Mesenchymal stem cell (in vitro differentiated cells and primary cell): ENCODE data around the gene MFAP2.
A peak's percentile ranks its signal among the peaks of the same experiment; 100 is the strongest.
"Not testable (repeated sequence)": the region's sequence is repeated elsewhere in the genome, so short reads cannot be mapped to it uniquely, and the experiment has no call there.

Experiments used
- DNase-seq: peaks from one replicate; pipeline ENCODE4 v3.0.0-alpha.2; 2013
- H2AFZ ChIP-seq: one replicate; pipeline ENCODE4 v1.6.1; 2013; ENCODE audit warnings: low read depth, mild to moderate bottlenecking, control low read depth, inconsistent platforms, low read length, moderate library complexity
- H2AK5ac ChIP-seq: 2 replicates; pipeline ENCODE4 v1.6.1; 2013; ENCODE audit warnings: low read length, moderate library complexity, mild to moderate bottlenecking, inconsistent platforms; ENCODE audit not compliant: severe bottlenecking
- H2BK120ac ChIP-seq: one replicate; pipeline ENCODE4 v1.6.1; 2013; ENCODE audit warnings: low read depth, mild to moderate bottlenecking, inconsistent platforms, low read length, moderate library complexity
- H2BK12ac ChIP-seq, 2 experiments: one replicate each; pipeline ENCODE4 v1.6.1; 2013; ENCODE audit warnings: inconsistent platforms in 2 of 2, low read length in 2 of 2, mild to moderate bottlenecking in 2 of 2, moderate library complexity in 2 of 2, control low read depth in 1 of 2
- H2BK15ac ChIP-seq: one replicate; pipeline ENCODE4 v1.6.1; 2013; ENCODE audit warnings: mild to moderate bottlenecking, low read depth, inconsistent platforms; ENCODE audit not compliant: poor library complexity, severe bottlenecking
- H2BK5ac ChIP-seq: 2 replicates; pipeline ENCODE4 v1.6.1; 2013; ENCODE audit warnings: low read depth, mild to moderate bottlenecking, low read length, control low read depth, inconsistent platforms; ENCODE audit not compliant: poor library complexity, severe bottlenecking
- H3K14ac ChIP-seq, 2 experiments: one replicate each; pipeline ENCODE4 v1.6.1; 2013; ENCODE audit warnings: inconsistent platforms in 2 of 2, low read length in 2 of 2, control low read depth in 1 of 2, mild to moderate bottlenecking in 1 of 2, moderate library complexity in 1 of 2
- H3K18ac ChIP-seq, 2 experiments: one replicate each; pipeline ENCODE4 v1.6.1; 2013; ENCODE audit warnings: inconsistent platforms in 2 of 2, low read length in 2 of 2, control low read depth in 1 of 2, low read depth in 1 of 2, mild to moderate bottlenecking in 1 of 2
- H3K23ac ChIP-seq, 2 experiments: one replicate each; pipeline ENCODE4 v1.6.1; 2013; ENCODE audit warnings: inconsistent platforms in 2 of 2, low read length in 2 of 2, mild to moderate bottlenecking in 2 of 2, moderate library complexity in 2 of 2, control low read depth in 1 of 2
- H3K27ac ChIP-seq: 2 replicates; pipeline ENCODE4 v1.5.1; 2013; ENCODE audit warnings: mild to moderate bottlenecking, moderate library complexity, low read length, control low read depth, inconsistent platforms; ENCODE audit not compliant: poor library complexity, severe bottlenecking
- H3K27me3 ChIP-seq, 2 experiments: 2 replicates each; pipeline versions ENCODE4 v1.6.1 to v1.7.0; 2013; ENCODE audit warnings: low read length in 2 of 2, mild to moderate bottlenecking in 2 of 2, moderate library complexity in 2 of 2, control low read depth in 1 of 2, inconsistent platforms in 1 of 2; ENCODE audit not compliant: control insufficient read depth in 1 of 2, insufficient read depth in 1 of 2
- H3K36me3 ChIP-seq, 2 experiments: 2 replicates each; pipeline versions ENCODE4 v1.6.1 to v1.7.0; 2013; ENCODE audit warnings: low read length in 2 of 2, control low read depth in 1 of 2, inconsistent platforms in 1 of 2, low read depth in 1 of 2, mild to moderate bottlenecking in 1 of 2; ENCODE audit not compliant: insufficient read depth in 2 of 2, control insufficient read depth in 1 of 2
- H3K4ac ChIP-seq, 2 experiments: one replicate each; pipeline ENCODE4 v1.6.1; 2013; ENCODE audit warnings: inconsistent platforms in 2 of 2, low read length in 2 of 2, mild to moderate bottlenecking in 2 of 2, moderate library complexity in 2 of 2, control low read depth in 1 of 2, low read depth in 1 of 2
- H3K4me1 ChIP-seq: 2 replicates; pipeline ENCODE4 v1.6.1; 2013; ENCODE audit warnings: low read depth, low read length, control low read depth; ENCODE audit not compliant: control insufficient read depth, insufficient read depth
- H3K4me2 ChIP-seq: 2 replicates; pipeline ENCODE4 v1.6.1; 2013; ENCODE audit warnings: low read length, mild to moderate bottlenecking, inconsistent platforms; ENCODE audit not compliant: poor library complexity, severe bottlenecking
- H3K4me3 ChIP-seq, 2 experiments: 2 replicates each; pipeline versions ENCODE4 v1.5.1 to v1.7.0; 2013; ENCODE audit warnings: low read length in 2 of 2, mild to moderate bottlenecking in 2 of 2, control low read depth in 1 of 2, low read depth in 1 of 2; ENCODE audit not compliant: insufficient read depth in 1 of 2
- H3K79me1 ChIP-seq: replicated peaks from 2 replicates; pipeline ENCODE4 v1.6.1; 2013; ENCODE audit warnings: mild to moderate bottlenecking, control low read depth, low read length, inconsistent platforms; ENCODE audit not compliant: poor library complexity, severe bottlenecking
- H3K9ac ChIP-seq: 2 replicates; pipeline ENCODE4 v1.7.0; 2013; ENCODE audit warnings: mild to moderate bottlenecking, low read length, moderate library complexity
- H3K9me3 ChIP-seq: 2 replicates; pipeline ENCODE4 v1.7.0; 2013; ENCODE audit warnings: mild to moderate bottlenecking, low read length; ENCODE audit not compliant: control insufficient read depth
- H4K8ac ChIP-seq: one replicate; pipeline ENCODE4 v1.6.1; 2013; ENCODE audit warnings: inconsistent platforms, mild to moderate bottlenecking, low read length, moderate library complexity
- H4K91ac ChIP-seq: one replicate; pipeline ENCODE4 v1.6.1; 2013; ENCODE audit warnings: mild to moderate bottlenecking, low read length, inconsistent platforms
- WGBS: methylation state at CpG from one replicate; pipeline ENCODE4 v1.1.7; 2013; ENCODE audit warnings: mixed read lengths; 5-methylcytosine and 5-hydroxymethylcytosine counted together

The MFAP2 gene

DNA sequence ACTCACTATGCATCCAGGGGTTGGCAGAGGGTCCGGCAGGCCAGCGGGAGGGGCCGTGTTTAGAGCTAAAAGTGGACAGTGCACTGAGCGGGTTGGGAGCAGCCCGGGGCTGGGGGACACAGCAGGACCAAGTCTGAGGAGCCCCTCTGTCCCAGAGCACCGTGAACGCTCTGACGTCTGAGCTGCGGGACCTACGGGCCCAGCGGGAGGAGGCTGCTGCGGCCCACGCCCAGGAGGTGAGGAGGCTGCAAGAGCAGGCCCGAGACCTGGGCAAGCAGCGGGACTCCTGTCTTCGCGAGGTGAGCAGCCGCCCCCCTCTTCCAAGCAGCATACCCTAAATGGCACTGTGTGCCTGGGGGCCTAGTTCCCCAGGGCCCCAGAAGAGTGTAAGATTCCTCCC is 25.8 kb downstream of the MFAP2 start:
- Histone ChIP-seq H3K9ac (no peak overlapping the region), H3K27ac (no peak overlapping the region), H2BK15ac (no peak overlapping the region), H2AK5ac (no peak overlapping the region), H2AFZ (no peak overlapping the region), H3K79me1 (no peaks in the 10 kb centered on the region), H2BK120ac (no peak overlapping the region), H3K27me3 (no peaks in the 10 kb centered on the region), H3K14ac (no peak overlapping the region), H2BK5ac (no peak overlapping the region), H3K36me3 (peaks cover 7 to 32% of the 10 kb centered on the region in 2 experiments), H3K23ac (no peak overlapping the region), H3K4me2 (no peak overlapping the region), H3K4me1 (peaks cover 4% of the 10 kb centered on the region), H3K4me3 (no peak overlapping the region), H2BK12ac (no peak overlapping the region), H4K91ac (no peak overlapping the region), H4K8ac (no peak overlapping the region), H3K18ac (no peak overlapping the region), H3K4ac (no peak overlapping the region), H3K9me3 (no peaks in the 10 kb centered on the region)
- WGBS: 95% methylated on average over 16 of the region's 18 CpGs
- DNase-seq: no peak

DNA sequence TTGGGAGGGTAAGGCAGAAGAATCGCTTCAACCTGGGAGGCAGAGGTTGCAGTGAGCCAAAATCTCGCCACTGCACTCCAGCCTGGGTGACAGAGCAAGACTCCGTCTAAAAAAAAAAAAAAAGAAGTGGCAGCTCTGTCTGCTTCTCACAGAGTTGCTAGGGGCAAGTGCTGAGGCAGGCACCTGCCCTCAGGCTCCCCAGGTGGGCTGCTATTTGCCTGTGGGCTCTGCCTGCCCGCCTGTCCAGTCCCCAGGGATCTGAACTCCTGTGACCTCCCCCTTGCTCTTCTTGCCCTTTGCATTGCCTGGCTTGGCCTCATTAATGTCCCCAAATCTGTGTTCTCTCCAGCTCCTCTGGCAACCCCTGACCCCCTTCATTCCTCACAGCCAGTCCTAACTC is 28.0 kb downstream of the MFAP2 start:
- not testable (repeated sequence) for H2BK5ac ChIP-seq, H3K9ac ChIP-seq, H3K23ac ChIP-seq, H3K9me3 ChIP-seq, H4K8ac ChIP-seq, H3K4me2 ChIP-seq, DNase-seq, H3K4ac ChIP-seq, H4K91ac ChIP-seq, H2AK5ac ChIP-seq, H3K14ac ChIP-seq, H3K18ac ChIP-seq, H2BK120ac ChIP-seq, H3K27ac ChIP-seq, H3K27me3 ChIP-seq, H3K4me3 ChIP-seq, H2BK12ac ChIP-seq, H3K79me1 ChIP-seq, H2BK15ac ChIP-seq, H2AFZ ChIP-seq
- Histone ChIP-seq H3K36me3 (peaks cover 4 to 26% of the 10 kb centered on the region in 2 experiments), H3K4me1 (peaks cover 16% of the 10 kb centered on the region)
- 96% methylated on average over 4 of the region's 4 CpGs for WGBS

DNA sequence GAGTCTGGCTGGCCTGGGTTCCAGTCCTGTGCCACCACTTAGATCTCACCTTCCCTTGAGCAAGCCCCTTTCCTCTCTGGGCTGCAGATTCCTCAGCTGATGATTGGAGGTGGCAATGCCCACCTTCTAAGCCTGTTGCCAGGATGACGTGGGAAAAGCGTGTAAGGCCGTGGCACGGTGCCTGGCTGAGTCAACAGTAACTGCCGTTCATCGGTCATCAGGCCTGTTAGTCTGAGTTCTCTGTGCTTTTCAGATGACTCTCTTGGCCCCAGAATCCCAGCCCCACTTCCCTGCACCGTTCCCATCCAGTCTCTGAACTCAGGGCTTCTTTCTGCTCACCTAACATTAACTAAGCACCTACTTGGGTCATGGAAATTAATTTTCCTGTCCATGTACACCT is 31.4 kb downstream of the MFAP2 start:
- H3K36me3 ChIP-seq: peaks cover 4 to 20% of the 10 kb centered on the region in 2 experiments
- H2BK120ac ChIP-seq, H3K18ac ChIP-seq, H3K23ac ChIP-seq, H3K4me3 ChIP-seq, H3K27me3 ChIP-seq, H3K79me1 ChIP-seq, H3K14ac ChIP-seq, H3K27ac ChIP-seq, H2BK12ac ChIP-seq, H3K4ac ChIP-seq, H2BK15ac ChIP-seq, H2AK5ac ChIP-seq, H3K4me2 ChIP-seq, H2AFZ ChIP-seq, H4K91ac ChIP-seq, H3K9me3 ChIP-seq, H4K8ac ChIP-seq, DNase-seq, H2BK5ac ChIP-seq: not testable (repeated sequence)
- 93% methylated on average over 7 of the region's 7 CpGs for WGBS
- H3K4me1 ChIP-seq: peaks cover 18% of the 10 kb centered on the region
- H3K9ac ChIP-seq: peak overlapping the region; percentile 53

DNA sequence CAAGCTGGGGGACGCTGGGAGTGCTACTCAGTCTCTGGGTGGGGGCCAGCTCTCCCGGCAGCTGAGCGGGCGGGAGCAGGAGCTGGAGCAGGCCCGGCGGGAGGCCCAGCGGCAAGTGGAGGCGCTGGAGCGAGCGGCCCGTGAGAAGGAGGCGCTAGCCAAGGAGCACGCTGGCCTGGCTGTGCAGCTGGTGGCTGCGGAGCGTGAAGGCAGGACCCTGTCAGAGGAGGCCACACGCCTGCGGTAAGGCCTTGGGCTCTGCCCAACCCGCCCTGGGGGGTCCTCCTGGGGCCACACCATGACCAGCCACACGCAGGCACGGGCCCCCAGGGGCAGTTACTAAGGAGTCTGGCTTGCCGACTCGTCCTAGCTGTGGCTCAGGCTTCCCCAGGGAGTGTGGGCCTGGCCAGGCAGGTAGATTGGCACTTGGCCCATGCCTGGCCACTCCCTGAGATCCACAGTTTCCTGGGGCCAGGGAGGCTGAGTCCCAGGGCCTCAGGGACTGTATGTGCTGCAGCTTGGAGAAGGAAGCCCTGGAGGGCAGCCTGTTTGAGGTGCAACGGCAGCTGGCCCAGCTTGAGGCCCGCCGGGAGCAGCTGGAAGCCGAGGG is 32.0 kb downstream of the MFAP2 start:
- not testable (repeated sequence) for H3K4me3 ChIP-seq, H3K4ac ChIP-seq, H3K23ac ChIP-seq, H2BK5ac ChIP-seq, H3K4me2 ChIP-seq, H3K9me3 ChIP-seq, H2BK12ac ChIP-seq, H4K91ac ChIP-seq, H2AFZ ChIP-seq, H3K18ac ChIP-seq, H3K27me3 ChIP-seq, H3K9ac ChIP-seq, H2BK15ac ChIP-seq, H3K79me1 ChIP-seq, H4K8ac ChIP-seq, DNase-seq, H3K14ac ChIP-seq, H2AK5ac ChIP-seq, H2BK120ac ChIP-seq
- Histone ChIP-seq H3K4me1 (peaks cover 19% of the 10 kb centered on the region), H3K27ac (peak overlapping the region; percentile 11), H3K36me3 (peaks cover 4 to 26% of the 10 kb centered on the region in 2 experiments)
- WGBS: 92% methylated on average over 25 of the region's 26 CpGs
